ENCODE measurements around the gene SPINK5.

Gene SPINK5

GRCh38 chr5:148177207-148177606 is 113.4 kb downstream of the SPINK5 start:
- no peak overlapping the region for H2AFZ ChIP-seq (ENCODE audit: low read depth, low read length, severe bottlenecking)
- TF ChIP-seq, protein P1, sequence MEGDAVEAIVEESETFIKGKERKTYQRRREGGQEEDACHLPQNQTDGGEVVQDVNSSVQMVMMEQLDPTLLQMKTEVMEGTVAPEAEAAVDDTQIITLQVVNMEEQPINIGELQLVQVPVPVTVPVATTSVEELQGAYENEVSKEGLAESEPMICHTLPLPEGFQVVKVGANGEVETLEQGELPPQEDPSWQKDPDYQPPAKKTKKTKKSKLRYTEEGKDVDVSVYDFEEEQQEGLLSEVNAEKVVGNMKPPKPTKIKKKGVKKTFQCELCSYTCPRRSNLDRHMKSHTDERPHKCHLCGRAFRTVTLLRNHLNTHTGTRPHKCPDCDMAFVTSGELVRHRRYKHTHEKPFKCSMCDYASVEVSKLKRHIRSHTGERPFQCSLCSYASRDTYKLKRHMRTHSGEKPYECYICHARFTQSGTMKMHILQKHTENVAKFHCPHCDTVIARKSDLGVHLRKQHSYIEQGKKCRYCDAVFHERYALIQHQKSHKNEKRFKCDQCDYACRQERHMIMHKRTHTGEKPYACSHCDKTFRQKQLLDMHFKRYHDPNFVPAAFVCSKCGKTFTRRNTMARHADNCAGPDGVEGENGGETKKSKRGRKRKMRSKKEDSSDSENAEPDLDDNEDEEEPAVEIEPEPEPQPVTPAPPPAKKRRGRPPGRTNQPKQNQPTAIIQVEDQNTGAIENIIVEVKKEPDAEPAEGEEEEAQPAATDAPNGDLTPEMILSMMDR (IDR thresholded peaks at IDR 0.05; ENCODE audit: insufficient read depth, low read length, poor library complexity, severe bottlenecking): no peak
- TF ChIP-seq EZH2phosphoT487 (conservative IDR thresholded peaks at IDR 0.05; ENCODE audit: low read length): no peak
- H3K4me3 ChIP-seq (ENCODE audit: insufficient read depth, low read length, poor library complexity, severe bottlenecking): no peak overlapping the region
- no peaks in the 10 kb centered on the region for H3F3A ChIP-seq (ENCODE audit: insufficient read depth)
- no peaks in the 10 kb centered on the region for H3K9me2 ChIP-seq (replicated peaks; ENCODE audit: insufficient read depth, low read length)
- no peaks in the 10 kb centered on the region for H4K20me1 ChIP-seq (ENCODE audit: low read depth, low read length)
- H3K27me3 ChIP-seq (ENCODE audit: low read length): no peaks in the 10 kb centered on the region
- no peaks in the 10 kb centered on the region for H3K36me3 ChIP-seq (ENCODE audit: low read length)
- no peak overlapping the region for H3K27ac ChIP-seq (ENCODE audit: low read depth, low read length)
- H3K9ac ChIP-seq (ENCODE audit: low read length): no peak overlapping the region
- H3K4me2 ChIP-seq (ENCODE audit: low read depth, low read length, poor library complexity, severe bottlenecking): no peak overlapping the region
- no peaks in the 10 kb centered on the region for H3K79me2 ChIP-seq (ENCODE audit: insufficient read depth, low read length)
- H3K9me3 ChIP-seq (ENCODE audit: insufficient read depth, low read length): no peaks in the 10 kb centered on the region

- no peak overlapping the region for H3K4me2 ChIP-seq (ENCODE audit: low read depth, low read length, poor library complexity, severe bottlenecking)
- no peak overlapping the region for H3K9ac ChIP-seq (ENCODE audit: low read length)
- H3K36me3 ChIP-seq (ENCODE audit: low read length): no peaks in the 10 kb centered on the region
- no peaks in the 10 kb centered on the region for H3F3A ChIP-seq (ENCODE audit: insufficient read depth)
- TF ChIP-seq EZH2phosphoT487 (conservative IDR thresholded peaks at IDR 0.05; ENCODE audit: low read length): no peak
- TF ChIP-seq, protein P1 (IDR thresholded peaks at IDR 0.05; ENCODE audit: insufficient read depth, low read length, poor library complexity, severe bottlenecking): peak; percentile 65
- H3K9me3 ChIP-seq (ENCODE audit: insufficient read depth, low read length): no peaks in the 10 kb centered on the region
- no peaks in the 10 kb centered on the region for H3K9me2 ChIP-seq (replicated peaks; ENCODE audit: insufficient read depth, low read length)
- no peaks in the 10 kb centered on the region for H4K20me1 ChIP-seq (ENCODE audit: low read depth, low read length)
- no peaks in the 10 kb centered on the region for H3K79me2 ChIP-seq (ENCODE audit: insufficient read depth, low read length)
- no peak overlapping the region for H3K4me3 ChIP-seq (ENCODE audit: insufficient read depth, low read length, poor library complexity, severe bottlenecking)
- H3K27me3 ChIP-seq (ENCODE audit: low read length): no peaks in the 10 kb centered on the region
- no peak overlapping the region for H2AFZ ChIP-seq (ENCODE audit: low read depth, low read length, severe bottlenecking)
- H3K27ac ChIP-seq (ENCODE audit: low read depth, low read length): no peak overlapping the region
Measured at GRCh38 chr5:148179234-148179824, 115.5 kb downstream of the SPINK5 start.

GRCh38 chr5:148186248-148187003 is 122.6 kb downstream of the SPINK5 start:
- Histone ChIP-seq H4K20me1 (ENCODE audit: low read depth, low read length) (no peaks in the 10 kb centered on the region), H3K27me3 (ENCODE audit: low read length) (no peaks in the 10 kb centered on the region), H2AFZ (ENCODE audit: low read depth, low read length, severe bottlenecking) (no peak overlapping the region), H3K4me2 (ENCODE audit: low read depth, low read length, poor library complexity, severe bottlenecking) (no peak overlapping the region), H3K27ac (ENCODE audit: low read depth, low read length) (no peak overlapping the region), H3K9me3 (ENCODE audit: insufficient read depth, low read length) (no peaks in the 10 kb centered on the region), H3K4me3 (ENCODE audit: insufficient read depth, low read length, poor library complexity, severe bottlenecking) (no peak overlapping the region), H3K36me3 (ENCODE audit: low read length) (no peaks in the 10 kb centered on the region), H3K9me2 (replicated peaks; ENCODE audit: insufficient read depth, low read length) (no peaks in the 10 kb centered on the region), H3K79me2 (ENCODE audit: insufficient read depth, low read length) (no peaks in the 10 kb centered on the region), H3K9ac (ENCODE audit: low read length) (no peak overlapping the region), H3F3A (ENCODE audit: insufficient read depth) (no peaks in the 10 kb centered on the region)
- no peak for TF ChIP-seq EZH2phosphoT487 (conservative IDR thresholded peaks at IDR 0.05; ENCODE audit: low read length)
- TF ChIP-seq, protein P1 (IDR thresholded peaks at IDR 0.05; ENCODE audit: insufficient read depth, low read length, poor library complexity, severe bottlenecking): no peak
